Karpas-422 (cell line): Measurements from ENCODE around the gene FAM219B. TPM values are rescaled to one million over a fixed set of nuclear protein-coding genes. Genes with fewer than 3 reads are reported as not detected.
"Not testable (repeated sequence)": the region's sequence is repeated elsewhere in the genome, so short reads cannot be mapped to it uniquely, and the experiment has no call there.

Source experiments
- DNase-seq: peaks from one replicate; pipeline ENCODE4 v3.0.0-alpha.2; 2015
- H2AFZ ChIP-seq: fragments of 200-600 bp; sonication (generic); 2 replicates; pipeline ENCODE4 v1.6.1; 2014; ENCODE audit warnings: antibody characterized with exemption, low read length, mixed read lengths
- H3K27ac ChIP-seq: fragments of 200-600 bp; sonication (generic); 2 replicates; pipeline ENCODE4 v1.5.1; 2014; ENCODE audit warnings: mild to moderate bottlenecking, low read length, moderate library complexity
- H3K27me3 ChIP-seq: fragments of 200-600 bp; sonication (generic); 2 replicates; pipeline ENCODE4 v1.6.1; 2014; ENCODE audit warnings: low read length, mixed read lengths
- H3K36me3 ChIP-seq: fragments of 200-600 bp; sonication (generic); 2 replicates; pipeline ENCODE4 v1.6.1; 2014; ENCODE audit warnings: low read length, mixed read lengths; ENCODE audit not compliant: insufficient read depth
- H3K4me1 ChIP-seq: fragments of 200-600 bp; sonication (generic); 2 replicates; pipeline ENCODE4 v1.6.1; 2014; ENCODE audit warnings: mild to moderate bottlenecking, low read length, mixed read lengths
- H3K4me2 ChIP-seq: fragments of 200-600 bp; sonication (generic); 2 replicates; pipeline ENCODE4 v1.6.1; 2014; ENCODE audit warnings: low read length, low read depth, mild to moderate bottlenecking; ENCODE audit not compliant: poor library complexity, severe bottlenecking
- H3K4me3 ChIP-seq: fragments of 200-600 bp; sonication (generic); 2 replicates; pipeline ENCODE4 v1.5.1; 2014; ENCODE audit warnings: mild to moderate bottlenecking, antibody characterized with exemption, low read length, mixed read lengths
- H3K79me2 ChIP-seq: fragments of 200-600 bp; sonication (generic); 2 replicates; pipeline ENCODE4 v1.6.1; 2014; ENCODE audit warnings: mild to moderate bottlenecking, low read length, mixed read lengths
- H3K9ac ChIP-seq: fragments of 200-600 bp; sonication (generic); 2 replicates; pipeline ENCODE4 v1.6.0; 2014; ENCODE audit warnings: low read length
- H3K9me2 ChIP-seq: fragments of 200-600 bp; sonication (generic), shearing (Covaris generic); replicated peaks from 2 replicates; pipeline ENCODE4 v1.6.0; 2014; ENCODE audit warnings: mild to moderate bottlenecking, low read length, moderate library complexity; ENCODE audit not compliant: insufficient read depth
- H3K9me3 ChIP-seq: fragments of 300-700, 200-600 bp; sonication (generic); 2 replicates; pipeline ENCODE4 v1.6.1; 2014; ENCODE audit warnings: low read length, mixed read lengths
- H4K20me1 ChIP-seq: fragments of 200-600 bp; sonication (generic); 2 replicates; pipeline ENCODE4 v1.6.1; 2014; ENCODE audit warnings: mild to moderate bottlenecking, antibody characterized with exemption, low read length, low read depth; ENCODE audit not compliant: insufficient read depth
- total RNA-seq: library from RNA; depleted of rRNA; stranded (reverse); fragments of >200 nt; shearing (Covaris generic); gene quantifications from 2 replicates; pipeline ENCODE4 v1.2.3, GENCODE V29; 2014; ENCODE audit warnings: low replicate concordance

Gene FAM219B
- total RNA-seq, 1 experiment from 2014 or later = 69.5 TPM

GRCh38 chr15:74896316-74896715, 10.3 kb downstream of the FAM219B start:
- peaks cover 27% of the 10 kb centered on the region for H3K36me3 ChIP-seq
- H3K9me3 ChIP-seq = no peaks in the 10 kb centered on the region
- no peak overlapping the region for H3K27ac ChIP-seq

GRCh38 chr15:74895830-74896229, 10.8 kb downstream of the FAM219B start:
- no peak overlapping the region for H2AFZ ChIP-seq
- no peaks in the 10 kb centered on the region for H3K27me3 ChIP-seq
- no peak overlapping the region for H3K4me2 ChIP-seq
- H3K9me3 ChIP-seq = no peaks in the 10 kb centered on the region
- no peaks in the 10 kb centered on the region for H3K9me2 ChIP-seq
- H3K36me3 ChIP-seq = peaks cover 23% of the 10 kb centered on the region
- no peaks in the 10 kb centered on the region for H4K20me1 ChIP-seq
- peaks cover 6% of the 10 kb centered on the region; the same call in 1 of the 2 replicates for H3K79me2 ChIP-seq
- no peak overlapping the region for H3K27ac ChIP-seq
- no peak overlapping the region for H3K9ac ChIP-seq
- no peak for DNase-seq
- peaks cover 28% of the 10 kb centered on the region for H3K4me1 ChIP-seq
- no peak overlapping the region for H3K4me3 ChIP-seq

More at GRCh38 chr15:74896316-74896715, 10.3 kb downstream of the FAM219B start:
- no peaks in the 10 kb centered on the region for H4K20me1 ChIP-seq
- H3K9ac ChIP-seq = no peak overlapping the region
- DNase-seq = peak; percentile 38
- H3K4me3 ChIP-seq = no peak overlapping the region
- H3K9me2 ChIP-seq = no peaks in the 10 kb centered on the region
- no peak overlapping the region for H2AFZ ChIP-seq
- H3K4me1 ChIP-seq = peaks cover 23% of the 10 kb centered on the region
- no peaks in the 10 kb centered on the region for H3K27me3 ChIP-seq
- peaks cover 1% of the 10 kb centered on the region; the same call in 1 of the 2 replicates for H3K79me2 ChIP-seq
- H3K4me2 ChIP-seq = no peak overlapping the region

- not testable (repeated sequence) for H3K27ac ChIP-seq, H3K27me3 ChIP-seq, H2AFZ ChIP-seq, H4K20me1 ChIP-seq, H3K9me3 ChIP-seq, H3K9me2 ChIP-seq, DNase-seq, H3K9ac ChIP-seq, H3K4me3 ChIP-seq, H3K4me2 ChIP-seq
- Histone ChIP-seq H3K79me2 (peaks cover 14% of the 10 kb centered on the region), H3K36me3 (peaks cover 15% of the 10 kb centered on the region), H3K4me1 (peaks cover 36% of the 10 kb centered on the region)
Observed at GRCh38 chr15:74894383-74894782, 12.3 kb downstream of the FAM219B start.

- Histone ChIP-seq H3K27me3 (no peaks in the 10 kb centered on the region), H3K9me3 (no peaks in the 10 kb centered on the region), H3K4me3 (no peak overlapping the region), H3K9ac (no peak overlapping the region), H2AFZ (no peak overlapping the region), H3K36me3 (peaks cover 9% of the 10 kb centered on the region), H3K4me2 (no peak overlapping the region), H4K20me1 (no peaks in the 10 kb centered on the region), H3K27ac (no peak overlapping the region), H3K79me2 (peaks cover 14% of the 10 kb centered on the region), H3K9me2 (no peaks in the 10 kb centered on the region), H3K4me1 (peaks cover 38% of the 10 kb centered on the region)
- no peak for DNase-seq
Observed at GRCh38 chr15:74893627-74894026, 13.0 kb downstream of the FAM219B start.

GRCh38 chr15:74892931-74893330, 13.7 kb downstream of the FAM219B start:
- Histone ChIP-seq H3K4me3 (no peak overlapping the region), H3K9me3 (no peaks in the 10 kb centered on the region), H3K36me3 (peaks cover 6% of the 10 kb centered on the region), H3K27ac (no peak overlapping the region), H2AFZ (no peak overlapping the region), H3K9me2 (no peaks in the 10 kb centered on the region), H3K4me2 (no peak overlapping the region), H3K9ac (no peak overlapping the region), H3K4me1 (peaks cover 38% of the 10 kb centered on the region), H4K20me1 (no peaks in the 10 kb centered on the region), H3K27me3 (no peaks in the 10 kb centered on the region), H3K79me2 (peaks cover 14% of the 10 kb centered on the region)
- no peak for DNase-seq

- no peaks in the 10 kb centered on the region for H3K9me3 ChIP-seq
- no peak overlapping the region for H2AFZ ChIP-seq
- H3K36me3 ChIP-seq = peaks cover 6% of the 10 kb centered on the region; the same call in 1 of the 2 replicates
- H3K4me3 ChIP-seq = no peak overlapping the region
- H3K27ac ChIP-seq = no peak overlapping the region
- H3K9ac ChIP-seq = no peak overlapping the region
- no peaks in the 10 kb centered on the region for H3K9me2 ChIP-seq
- peaks cover 38% of the 10 kb centered on the region for H3K4me1 ChIP-seq
- H3K27me3 ChIP-seq = no peaks in the 10 kb centered on the region
- DNase-seq = peak; percentile 42
- H3K4me2 ChIP-seq = no peak overlapping the region
- peaks cover 14% of the 10 kb centered on the region for H3K79me2 ChIP-seq
- H4K20me1 ChIP-seq = no peaks in the 10 kb centered on the region
Observed at GRCh38 chr15:74892313-74892712, 14.3 kb downstream of the FAM219B start.

GRCh38 chr15:74891469-74891868, 15.2 kb downstream of the FAM219B start:
- H3K36me3 ChIP-seq = peaks cover 6% of the 10 kb centered on the region; the same call in 1 of the 2 replicates
- H3K79me2 ChIP-seq = peaks cover 14% of the 10 kb centered on the region
- no peaks in the 10 kb centered on the region for H3K9me2 ChIP-seq
- peak overlapping the region; percentile 91; the same call in 1 of the 2 replicates for H3K4me3 ChIP-seq
- peak; percentile 38 for DNase-seq
- H3K9me3 ChIP-seq = no peaks in the 10 kb centered on the region
- peak overlapping the region; percentile 92; the same call in 1 of the 2 replicates for H3K9ac ChIP-seq
- H3K4me1 ChIP-seq = peaks cover 38% of the 10 kb centered on the region
- H3K27ac ChIP-seq = 0 out of 2 replicates have a peak overlapping the region, but pooled peaks have one; percentile 7
- H2AFZ ChIP-seq = no peak overlapping the region
- no peaks in the 10 kb centered on the region for H3K27me3 ChIP-seq
- H4K20me1 ChIP-seq = no peaks in the 10 kb centered on the region
- peak overlapping the region; percentile 91 for H3K4me2 ChIP-seq

GRCh38 chr15:74890665-74890960, 16.0 kb downstream of the FAM219B start:
- Histone ChIP-seq H3K79me2 (peaks cover 14% of the 10 kb centered on the region), H2AFZ (peak overlapping the region; percentile 66; the same call in 1 of the 2 replicates), H3K9me3 (no peaks in the 10 kb centered on the region), H3K4me1 (peaks cover 38% of the 10 kb centered on the region), H3K9me2 (no peaks in the 10 kb centered on the region), H3K27ac (peak overlapping the region; percentile 24; the same call in 1 of the 2 replicates), H3K4me2 (peak overlapping the region; percentile 91), H3K4me3 (peak overlapping the region; percentile 91), H4K20me1 (no peaks in the 10 kb centered on the region), H3K27me3 (no peaks in the 10 kb centered on the region), H3K9ac (peak overlapping the region; percentile 92), H3K36me3 (peaks cover 6% of the 10 kb centered on the region; the same call in 1 of the 2 replicates)
- no peak for DNase-seq
